ENCODE measurements around the gene PTPDC1. TPM values are rescaled to one million over a fixed set of nuclear protein-coding genes. Genes with fewer than 3 reads are reported as not detected.
"Not testable (repeated sequence)": the region's sequence is repeated elsewhere in the genome, so short reads cannot be mapped to it uniquely, and the experiment has no call there.

Gene PTPDC1
- total and polyA plus RNA-seq, 4 donors, result 4.0 to 12.9 (median 9.3) TPM

DNA sequence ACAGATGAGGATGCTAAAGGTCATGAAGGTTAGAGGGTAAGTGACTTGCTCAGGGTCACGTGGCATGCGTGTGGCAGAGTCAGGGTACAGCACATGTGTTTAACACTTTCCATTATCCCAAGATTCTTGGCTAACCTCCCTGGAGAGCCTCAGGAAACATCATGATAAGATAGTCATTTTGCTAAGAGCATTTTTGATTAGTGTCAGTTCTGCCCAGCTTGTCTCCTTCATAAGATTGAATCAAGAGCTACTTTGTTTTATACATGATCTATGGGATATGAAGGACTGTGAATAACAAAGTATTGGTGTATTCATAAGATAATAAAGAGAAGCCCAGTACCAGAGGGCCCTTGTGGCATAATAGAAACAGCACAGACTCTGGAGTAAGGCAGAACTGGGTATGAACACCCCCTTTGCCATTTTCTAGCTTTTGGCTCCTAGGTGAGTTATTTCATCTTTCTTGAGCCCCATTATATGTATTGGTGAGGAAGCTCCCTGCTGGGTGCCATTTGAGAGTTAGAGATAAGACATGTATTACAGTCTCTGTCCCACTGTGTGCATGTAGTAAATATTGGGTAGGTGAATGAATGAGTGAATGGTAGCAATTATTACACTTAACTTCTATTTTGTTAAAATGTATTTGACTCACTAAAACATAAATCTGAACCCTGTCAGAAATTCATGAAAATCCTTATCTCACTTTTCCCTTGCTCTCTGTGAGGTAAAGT is 16.1 kb downstream of the PTPDC1 start:
- H3K36me3 ChIP-seq (ENCODE audit: control insufficient read depth in 1 of 2, insufficient read depth in 2 of 2, low read length in 1 of 2), result peaks cover 0 to 3% of the 10 kb centered on the region in 2 donors
- intact Hi-C loops (cut with DNase I), result no loop called here

DNA sequence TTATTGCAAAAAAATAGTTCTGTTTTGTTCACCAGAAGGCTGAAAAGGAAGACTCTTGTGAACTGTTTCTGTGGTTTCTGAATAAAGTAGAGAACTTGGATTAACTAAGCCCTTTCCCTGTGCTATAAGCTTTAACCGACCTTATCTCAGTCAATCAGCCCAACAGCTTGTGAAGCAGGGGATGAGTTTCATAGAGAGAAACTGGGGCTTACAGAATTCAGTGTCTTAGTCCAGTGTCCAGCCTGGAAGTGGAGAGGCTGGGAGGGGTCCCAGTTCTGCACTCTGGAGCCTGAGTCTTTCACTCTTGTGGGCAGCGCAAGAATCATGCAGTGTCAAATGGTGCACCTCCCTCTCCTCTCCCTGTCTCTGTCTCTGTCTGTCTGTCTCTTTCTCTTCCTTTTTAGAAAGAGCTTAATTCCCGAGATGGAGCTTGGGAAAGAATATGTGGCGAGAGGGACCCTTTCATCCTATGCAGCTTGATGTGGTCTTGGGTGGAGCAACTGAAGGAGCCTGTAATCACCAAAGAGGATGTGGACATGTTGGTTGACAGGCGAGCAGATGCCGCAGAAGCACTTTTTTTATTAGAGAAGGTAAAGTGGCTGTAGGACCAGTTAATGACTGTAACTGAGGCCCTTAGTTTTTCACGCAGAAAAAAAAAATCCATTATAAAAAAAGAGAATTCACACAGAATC is 17.0 kb downstream of the PTPDC1 start:
- H3K36me3 ChIP-seq (ENCODE audit: control insufficient read depth in 1 of 2, insufficient read depth in 2 of 2, low read length in 1 of 2), result peaks cover 0 to 3% of the 10 kb centered on the region in 2 donors
- intact Hi-C loops (cut with DNase I), result no loop called here
- 92 to 93% methylated on average over 7 of the region's 7 CpGs for WGBS, 2 donors

More for the DNA sequence above, 16.1 kb downstream of the PTPDC1 start:
- H3K27ac ChIP-seq (ENCODE audit: low read depth in 1 of 2, low read length in 2 of 2), result no peak overlapping the region
- 94 to 98% methylated on average over 2 of the region's 2 CpGs for WGBS, 2 donors
- H3K4me1 ChIP-seq (ENCODE audit: control insufficient read depth in 1 of 2, insufficient read depth in 2 of 2, low read length in 2 of 2), result no peaks in the 10 kb centered on the region
- ATAC-seq (ENCODE audit: low FRiP score) (no peak), DNase-seq (no peak)
- no peak overlapping the region for H3K4me3 ChIP-seq (ENCODE audit: low read length in 2 of 2)
- no peaks in the 10 kb centered on the region for H3K27me3 ChIP-seq (ENCODE audit: control insufficient read depth in 1 of 2, insufficient read depth in 2 of 2, low read length in 1 of 2)
- H3K9me3 ChIP-seq (ENCODE audit: control insufficient read depth, low read length), result no peaks in the 10 kb centered on the region

DNA sequence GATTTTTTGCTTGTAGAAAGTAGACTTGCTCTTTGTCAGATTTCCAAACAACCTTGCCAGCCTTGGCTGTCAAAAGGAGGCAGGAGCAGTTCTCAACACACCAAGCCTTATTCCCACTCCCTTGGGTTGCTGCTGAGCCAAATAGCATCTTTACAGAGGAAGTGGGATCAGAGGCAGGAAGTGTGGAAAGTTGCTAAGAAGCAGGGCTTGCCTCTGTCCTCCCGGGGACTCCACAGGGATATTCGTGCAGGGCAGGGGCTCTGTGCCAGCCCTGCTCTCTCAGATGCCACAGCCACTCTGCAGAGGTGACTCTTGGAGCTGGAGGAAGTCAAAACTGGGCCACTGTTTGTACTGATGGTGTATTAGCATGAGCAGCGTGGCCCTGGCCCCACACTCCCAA is 24.3 kb downstream of the PTPDC1 start:
- ATAC-seq (ENCODE audit: low FRiP score), result peak; percentile 64
- 3 to 12% methylated on average over 3 of the region's 3 CpGs for WGBS, 2 donors
- no peaks in the 10 kb centered on the region for H3K27me3 ChIP-seq (ENCODE audit: control insufficient read depth in 1 of 2, insufficient read depth in 2 of 2, low read length in 1 of 2)
- H3K36me3 ChIP-seq (ENCODE audit: control insufficient read depth in 1 of 2, insufficient read depth in 2 of 2, low read length in 1 of 2), result no peaks in the 10 kb centered on the region
- intact Hi-C loops (cut with DNase I), result no loop called here
- H3K4me1 ChIP-seq (ENCODE audit: control insufficient read depth in 1 of 2, insufficient read depth in 2 of 2, low read length in 2 of 2), result peaks cover 0 to 1% of the 10 kb centered on the region in 2 donors
- no peaks in the 10 kb centered on the region for H3K9me3 ChIP-seq (ENCODE audit: control insufficient read depth, low read length)
- peak overlapping the region in 1 of 2 donors; percentile 78 for H3K27ac ChIP-seq (ENCODE audit: low read depth in 1 of 2, low read length in 2 of 2)
- no peak overlapping the region for H3K4me3 ChIP-seq (ENCODE audit: low read length in 2 of 2)
- DNase-seq, result peak in 1 of 2 donors; percentile 60

More for the DNA sequence above, 17.0 kb downstream of the PTPDC1 start:
- Histone ChIP-seq H3K4me1 (ENCODE audit: control insufficient read depth in 1 of 2, insufficient read depth in 2 of 2, low read length in 2 of 2) (no peaks in the 10 kb centered on the region), H3K27ac (ENCODE audit: low read depth in 1 of 2, low read length in 2 of 2) (no peak overlapping the region), H3K27me3 (ENCODE audit: control insufficient read depth in 1 of 2, insufficient read depth in 2 of 2, low read length in 1 of 2) (no peaks in the 10 kb centered on the region), H3K9me3 (ENCODE audit: control insufficient read depth, low read length) (no peaks in the 10 kb centered on the region), H3K4me3 (ENCODE audit: low read length in 2 of 2) (no peak overlapping the region)
- DNase-seq (no peak), ATAC-seq (ENCODE audit: low FRiP score) (no peak)

DNA sequence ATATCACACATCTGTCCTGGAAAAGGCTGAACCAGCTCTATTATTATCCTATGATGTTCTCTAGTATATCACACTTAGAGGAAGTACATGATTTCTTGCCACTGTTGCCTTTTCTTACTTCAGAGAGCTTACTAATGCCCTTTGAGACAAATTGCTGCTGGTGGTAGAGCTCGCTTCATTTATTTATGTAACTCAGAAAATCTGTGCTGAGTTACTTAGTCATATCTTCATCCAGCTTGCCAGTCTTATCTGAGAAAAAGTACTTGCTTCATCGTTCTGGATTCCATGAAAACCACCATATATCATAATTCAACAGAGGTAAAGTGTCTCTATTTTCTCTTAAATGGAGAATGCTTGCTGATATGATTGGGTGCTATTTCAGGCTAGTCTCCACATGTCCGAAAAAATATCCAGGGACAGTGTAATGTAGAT is 26.6 kb downstream of the PTPDC1 start:
- no peak overlapping the region for H3K4me3 ChIP-seq (ENCODE audit: low read length in 2 of 2)
- no peaks in the 10 kb centered on the region for H3K36me3 ChIP-seq (ENCODE audit: control insufficient read depth in 1 of 2, insufficient read depth in 2 of 2, low read length in 1 of 2)
- peaks cover 0 to 1% of the 10 kb centered on the region in 2 donors for H3K4me1 ChIP-seq (ENCODE audit: control insufficient read depth in 1 of 2, insufficient read depth in 2 of 2, low read length in 2 of 2)
- DNase-seq (no peak), ATAC-seq (ENCODE audit: low FRiP score) (no peak)
- H3K27ac ChIP-seq (ENCODE audit: low read depth in 1 of 2, low read length in 2 of 2), result no peak overlapping the region
- no peaks in the 10 kb centered on the region for H3K27me3 ChIP-seq (ENCODE audit: control insufficient read depth in 1 of 2, insufficient read depth in 2 of 2, low read length in 1 of 2)
- WGBS, 2 donors, result 24 to 28% methylated on average over 3 of the region's 3 CpGs
- intact Hi-C loops (cut with DNase I), result loop anchor here in 1 of 2 donors (5.0 kb wide), 1 partner anchor 34 kb away; no protein-coding TSS in a partner anchor
- no peaks in the 10 kb centered on the region for H3K9me3 ChIP-seq (ENCODE audit: control insufficient read depth, low read length)

DNA sequence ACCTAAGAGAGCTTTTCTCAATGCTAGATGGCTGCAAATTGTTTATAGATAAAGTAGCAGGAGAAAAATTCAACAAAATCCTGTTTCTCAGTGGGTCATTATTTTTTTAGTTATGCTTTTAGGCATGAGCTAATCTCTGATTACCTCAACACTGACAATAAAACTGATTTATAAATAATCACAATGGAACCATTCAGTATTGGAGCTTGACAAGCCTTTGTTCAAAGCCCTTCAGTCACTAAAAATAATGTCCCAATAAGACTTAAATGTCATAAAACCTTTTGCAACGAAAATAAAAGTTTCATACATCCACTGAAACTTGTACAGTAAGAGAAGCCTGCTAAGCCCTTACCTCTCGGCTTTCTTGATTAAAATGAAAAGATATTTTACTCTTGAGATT is 27.2 kb downstream of the PTPDC1 start:
- Histone ChIP-seq H3K4me1 (ENCODE audit: control insufficient read depth in 1 of 2, insufficient read depth in 2 of 2, low read length in 2 of 2) (peaks cover 0 to 1% of the 10 kb centered on the region in 2 donors), H3K36me3 (ENCODE audit: control insufficient read depth in 1 of 2, insufficient read depth in 2 of 2, low read length in 1 of 2) (no peaks in the 10 kb centered on the region), H3K27ac (ENCODE audit: low read depth in 1 of 2, low read length in 2 of 2) (no peak overlapping the region), H3K4me3 (ENCODE audit: low read length in 2 of 2) (no peak overlapping the region), H3K27me3 (ENCODE audit: control insufficient read depth in 1 of 2, insufficient read depth in 2 of 2, low read length in 1 of 2) (no peaks in the 10 kb centered on the region), H3K9me3 (ENCODE audit: control insufficient read depth, low read length) (no peaks in the 10 kb centered on the region)
- no peak for ATAC-seq (ENCODE audit: low FRiP score)
- 70 to 74% methylated on average over 2 of the region's 2 CpGs for WGBS, 2 donors
- intact Hi-C loops (cut with DNase I), result loop anchor here in 1 of 2 donors (5.0 kb wide), 1 partner anchor 34 kb away; no protein-coding TSS in a partner anchor
- no peak for DNase-seq

DNA sequence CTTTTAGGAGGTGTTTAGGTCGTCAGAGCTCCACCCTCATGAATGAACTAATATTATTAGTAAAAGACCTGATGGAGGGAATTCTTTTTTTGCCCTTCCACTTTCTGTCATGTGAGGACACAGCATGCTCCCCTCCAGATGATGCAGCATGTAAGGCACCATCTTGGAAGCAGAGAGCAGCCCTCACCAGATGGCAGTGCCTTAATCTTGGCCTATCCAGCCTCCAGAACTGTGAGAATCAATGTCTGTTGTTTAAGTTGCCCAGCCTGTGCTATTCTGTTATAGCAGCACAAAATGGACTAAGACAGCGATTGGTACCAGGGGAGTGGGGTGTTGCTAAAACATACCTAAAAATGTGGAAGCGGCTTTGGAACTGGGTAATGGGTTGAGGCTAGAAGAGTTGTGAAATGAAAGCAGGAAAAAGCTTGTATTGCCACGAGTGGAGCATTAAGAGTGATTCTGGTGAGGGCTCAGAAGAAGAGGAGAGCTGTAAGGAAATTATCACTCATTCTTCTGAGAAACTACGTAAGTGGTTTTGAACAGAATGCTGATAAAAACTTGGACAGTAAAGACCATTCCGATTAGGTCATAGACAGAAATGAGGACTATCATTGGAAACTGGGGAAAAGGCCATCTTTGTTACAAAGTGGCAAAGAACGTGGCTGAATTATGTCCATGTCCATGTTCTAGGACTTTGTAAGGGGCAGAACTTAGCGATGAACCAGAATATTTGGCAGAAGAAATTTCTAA is 28.6 kb downstream of the PTPDC1 start:
- no peak overlapping the region for H3K4me3 ChIP-seq (ENCODE audit: low read length in 2 of 2)
- no peak overlapping the region for H3K27ac ChIP-seq (ENCODE audit: low read depth in 1 of 2, low read length in 2 of 2)
- WGBS, 2 donors, result 90 to 96% methylated on average over 8 of the region's 8 CpGs
- intact Hi-C loops (cut with DNase I), result loop anchor here in 1 of 2 donors (5.0 kb wide), 1 partner anchor 36 kb away; no protein-coding TSS in a partner anchor
- H3K36me3 ChIP-seq (ENCODE audit: control insufficient read depth in 1 of 2, insufficient read depth in 2 of 2, low read length in 1 of 2), result no peaks in the 10 kb centered on the region
- no peaks in the 10 kb centered on the region for H3K4me1 ChIP-seq (ENCODE audit: control insufficient read depth in 1 of 2, insufficient read depth in 2 of 2, low read length in 2 of 2)
- no peaks in the 10 kb centered on the region for H3K27me3 ChIP-seq (ENCODE audit: control insufficient read depth in 1 of 2, insufficient read depth in 2 of 2, low read length in 1 of 2)
- ATAC-seq (ENCODE audit: low FRiP score) (no peak), DNase-seq (no peak)
- no peaks in the 10 kb centered on the region for H3K9me3 ChIP-seq (ENCODE audit: control insufficient read depth, low read length)

DNA sequence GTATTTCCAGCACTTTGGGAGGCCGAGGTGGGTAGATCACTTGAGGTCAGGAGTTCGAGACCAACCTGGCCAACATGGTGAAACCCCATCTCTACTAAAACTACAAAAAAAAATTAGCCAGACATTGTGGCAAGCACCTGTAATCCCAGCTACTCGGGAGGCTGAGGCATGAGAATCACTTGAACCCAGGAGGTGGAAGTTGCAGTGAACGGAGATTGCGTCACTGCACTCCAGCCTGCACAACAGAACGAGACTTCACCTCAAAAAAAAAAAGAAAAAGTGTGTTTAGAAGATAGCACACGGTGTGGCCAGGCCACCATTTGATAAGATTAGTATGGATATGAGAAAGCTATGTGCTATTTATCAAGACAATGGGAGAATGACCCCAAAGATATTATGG is 35.8 kb downstream of the PTPDC1 start:
- WGBS, 2 donors, result 92 to 95% methylated on average over 7 of the region's 7 CpGs
- intact Hi-C loops (cut with DNase I); H3K36me3 ChIP-seq (ENCODE audit: control insufficient read depth in 1 of 2, insufficient read depth in 2 of 2, low read length in 1 of 2); H3K9me3 ChIP-seq (ENCODE audit: control insufficient read depth, low read length); ATAC-seq (ENCODE audit: low FRiP score); H3K4me1 ChIP-seq (ENCODE audit: control insufficient read depth in 1 of 2, insufficient read depth in 2 of 2, low read length in 2 of 2); H3K27ac ChIP-seq (ENCODE audit: low read depth in 1 of 2, low read length in 2 of 2); H3K4me3 ChIP-seq (ENCODE audit: low read length in 2 of 2); H3K27me3 ChIP-seq (ENCODE audit: control insufficient read depth in 1 of 2, insufficient read depth in 2 of 2, low read length in 1 of 2); DNase-seq: not testable (repeated sequence)

DNA sequence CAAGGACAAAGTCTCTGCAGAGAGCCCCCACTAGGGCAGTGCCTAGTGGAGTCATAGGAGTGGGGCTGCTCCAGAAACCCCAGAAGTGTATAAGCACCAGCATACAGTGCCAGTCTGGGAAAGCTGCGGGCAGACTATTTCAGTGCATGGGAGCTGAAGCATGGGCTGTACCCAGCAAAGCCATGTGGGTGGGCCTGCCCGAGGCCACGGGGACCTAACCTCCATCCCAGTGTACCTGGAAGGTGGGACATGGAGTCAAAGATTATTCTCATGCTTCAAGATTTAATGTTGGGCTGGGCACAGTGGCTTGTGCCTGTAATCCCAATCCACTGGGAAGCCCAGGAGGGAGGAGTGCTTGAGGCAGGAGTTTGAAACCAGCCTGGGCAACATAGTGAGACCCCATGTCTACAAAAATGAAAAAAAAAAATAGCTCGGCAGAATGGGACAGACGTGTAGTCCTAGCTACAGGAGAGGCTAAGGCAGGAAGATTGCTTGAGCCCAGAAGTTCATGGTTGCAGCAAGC is 36.7 kb downstream of the PTPDC1 start:
- no peaks in the 10 kb centered on the region for H3K27me3 ChIP-seq (ENCODE audit: control insufficient read depth in 1 of 2, insufficient read depth in 2 of 2, low read length in 1 of 2)
- WGBS, 2 donors, result 95 to 96% methylated on average over 5 of the region's 5 CpGs
- H3K4me1 ChIP-seq (ENCODE audit: control insufficient read depth in 1 of 2, insufficient read depth in 2 of 2, low read length in 2 of 2), result no peaks in the 10 kb centered on the region
- intact Hi-C loops (cut with DNase I), result no loop called here
- no peak for DNase-seq
- H3K27ac ChIP-seq (ENCODE audit: low read depth in 1 of 2, low read length in 2 of 2), result no peak overlapping the region
- no peak for ATAC-seq (ENCODE audit: low FRiP score)
- no peak overlapping the region for H3K4me3 ChIP-seq (ENCODE audit: low read length in 2 of 2)
- H3K36me3 ChIP-seq (ENCODE audit: control insufficient read depth in 1 of 2, insufficient read depth in 2 of 2, low read length in 1 of 2), result no peaks in the 10 kb centered on the region
- H3K9me3 ChIP-seq (ENCODE audit: control insufficient read depth, low read length), result no peaks in the 10 kb centered on the region
